ENCODE measurements around the gene ASB10.

Gene ASB10

GRCh38 chr7:151168003-151168786 lies 18.9 kb downstream of the ASB10 start:
- Histone ChIP-seq H3K4me3 (ENCODE audit: low read depth in 1 of 2, low read length in 2 of 2) (no peak overlapping the region), H4K20me1 (ENCODE audit: insufficient read depth, low read length) (no peaks in the 10 kb centered on the region), H3K36me3 (ENCODE audit: insufficient read depth, low read length) (no peaks in the 10 kb centered on the region), H3K9me3 (ENCODE audit: insufficient read depth, low read length, severe bottlenecking) (no peaks in the 10 kb centered on the region), H3K4me2 (ENCODE audit: insufficient read depth, low read length) (no peak overlapping the region), H3K27me3 (ENCODE audit: insufficient read depth, low read length, poor library complexity) (peaks cover 30% of the 10 kb centered on the region), H3K4me1 (ENCODE audit: insufficient read depth, low read length) (no peaks in the 10 kb centered on the region; the same call in 1 of the 2 replicates), H3K79me2 (ENCODE audit: insufficient read depth, low read length) (no peaks in the 10 kb centered on the region), H3K27ac (ENCODE audit: low read length) (no peak overlapping the region), H3K9ac (ENCODE audit: low read depth, low read length) (no peak overlapping the region), H2AFZ (ENCODE audit: low read depth, low read length) (no peak overlapping the region)
- TF ChIP-seq CTCF (IDR thresholded peaks at IDR 0.05; ENCODE audit: borderline replicate concordance, extremely low read depth, low read length, poor library complexity, severe bottlenecking) (no peak), EZH2 (IDR thresholded peaks at IDR 0.05; ENCODE audit: borderline replicate concordance, low read depth, low read length, severe bottlenecking) (no peak)
- no peak for DNase-seq
- no peak for ATAC-seq (ENCODE audit: insufficient read depth, low read depth)

- H3K79me2 ChIP-seq (ENCODE audit: insufficient read depth, low read length), result no peaks in the 10 kb centered on the region
- no peak within 1 kb of the TSS for H3K9ac ChIP-seq (ENCODE audit: low read depth, low read length)
- H3K27me3 ChIP-seq (ENCODE audit: insufficient read depth, low read length, poor library complexity), result peaks cover 33% of the 10 kb centered on the region
- no peaks in the 10 kb centered on the region for H3K36me3 ChIP-seq (ENCODE audit: insufficient read depth, low read length)
- DNase-seq (no peak), ATAC-seq (ENCODE audit: insufficient read depth, low read depth) (no peak)
- no peak within 1 kb of the TSS for H3K27ac ChIP-seq (ENCODE audit: low read length)
- H2AFZ ChIP-seq (ENCODE audit: low read depth, low read length), result no peak within 1 kb of the TSS
- no peak for TF ChIP-seq CTCF (IDR thresholded peaks at IDR 0.05; ENCODE audit: borderline replicate concordance, extremely low read depth, low read length, poor library complexity, severe bottlenecking)
- no peak for TF ChIP-seq EZH2 (IDR thresholded peaks at IDR 0.05; ENCODE audit: borderline replicate concordance, low read depth, low read length, severe bottlenecking)
- no peak within 1 kb of the TSS for H3K4me2 ChIP-seq (ENCODE audit: insufficient read depth, low read length)
- no peak within 1 kb of the TSS for H3K4me3 ChIP-seq (ENCODE audit: low read depth in 1 of 2, low read length in 2 of 2)
- H3K4me1 ChIP-seq (ENCODE audit: insufficient read depth, low read length), result no peaks in the 10 kb centered on the region; the same call in 1 of the 2 replicates
- no peaks in the 10 kb centered on the region for H4K20me1 ChIP-seq (ENCODE audit: insufficient read depth, low read length)
- no peaks in the 10 kb centered on the region for H3K9me3 ChIP-seq (ENCODE audit: insufficient read depth, low read length, severe bottlenecking)
Observed at GRCh38 chr7:151167197-151167961, 19.7 kb downstream of the ASB10 start, which contains the start of gene GBX1. TSS of gene GBX1 (minus strand) at chr7:151167694. CDS start at chr7:151167548, 146 bp downstream.

- H3K36me3 ChIP-seq (ENCODE audit: insufficient read depth, low read length), result no peaks in the 10 kb centered on the region
- no peak for DNase-seq
- no peak for TF ChIP-seq EZH2 (IDR thresholded peaks at IDR 0.05; ENCODE audit: borderline replicate concordance, low read depth, low read length, severe bottlenecking)
- H3K27me3 ChIP-seq (ENCODE audit: insufficient read depth, low read length, poor library complexity), result peaks cover 33% of the 10 kb centered on the region
- H3K4me1 ChIP-seq (ENCODE audit: insufficient read depth, low read length), result no peaks in the 10 kb centered on the region
- no peaks in the 10 kb centered on the region for H4K20me1 ChIP-seq (ENCODE audit: insufficient read depth, low read length)
- ATAC-seq (ENCODE audit: insufficient read depth, low read depth), result no peak
- H3K4me2 ChIP-seq (ENCODE audit: insufficient read depth, low read length), result no peak overlapping the region
- no peaks in the 10 kb centered on the region for H3K79me2 ChIP-seq (ENCODE audit: insufficient read depth, low read length)
- H3K9me3 ChIP-seq (ENCODE audit: insufficient read depth, low read length, severe bottlenecking), result no peaks in the 10 kb centered on the region
- H3K9ac ChIP-seq (ENCODE audit: low read depth, low read length), result no peak overlapping the region
- H3K4me3 ChIP-seq (ENCODE audit: low read depth in 1 of 2, low read length in 2 of 2), result no peak overlapping the region
- H2AFZ ChIP-seq (ENCODE audit: low read depth, low read length), result no peak overlapping the region
- H3K27ac ChIP-seq (ENCODE audit: low read length), result no peak overlapping the region
Observed at GRCh38 chr7:151166629-151167196, 20.3 kb downstream of the ASB10 start.

Data from DND-41 (cell line).